SU-DHL-6 (cell line): ENCODE data around the gene IGF2.

ENCODE experiments used
- H2AFZ ChIP-seq: fragments of 200-600 bp; sonication (generic); 2 replicates; pipeline ENCODE4 v1.6.1; 2014; ENCODE audit warnings: low read depth, mild to moderate bottlenecking, moderate library complexity, mixed read lengths, antibody characterized with exemption, low read length; ENCODE audit not compliant: severe bottlenecking
- H3F3A ChIP-seq: fragments of 200-600 bp; shearing (Covaris generic); 2 replicates; pipeline ENCODE4 v1.6.0; 2016; ENCODE audit warnings: antibody characterized with exemption, mild to moderate bottlenecking; ENCODE audit not compliant: insufficient read depth
- H3K27ac ChIP-seq: fragments of 200-600 bp; sonication (generic); 2 replicates; pipeline ENCODE4 v1.5.1; 2016; ENCODE audit warnings: low read depth, mild to moderate bottlenecking, low read length, moderate library complexity, mixed read lengths
- H3K27me3 ChIP-seq: fragments of 200-600 bp; sonication (generic), shearing (Covaris generic); 2 replicates; pipeline ENCODE4 v1.6.0; 2014; ENCODE audit warnings: mild to moderate bottlenecking, low read length
- H3K36me3 ChIP-seq: fragments of 200-600 bp; sonication (generic); 2 replicates; pipeline ENCODE4 v1.6.1; 2014; ENCODE audit warnings: mild to moderate bottlenecking, low read length, mixed read lengths
- H3K4me2 ChIP-seq: fragments of 300-600, 200-600 bp; shearing (Covaris generic), sonication (generic); 2 replicates; pipeline ENCODE4 v1.6.0; 2014; ENCODE audit warnings: low read length, low read depth, mild to moderate bottlenecking; ENCODE audit not compliant: poor library complexity, severe bottlenecking
- H3K4me3 ChIP-seq: fragments of 200-600 bp; sonication (generic); 2 replicates; pipeline ENCODE4 v1.5.1; 2014; ENCODE audit warnings: antibody characterized with exemption, low read length, mild to moderate bottlenecking, mixed read lengths; ENCODE audit not compliant: insufficient read depth, poor library complexity, severe bottlenecking
- H3K79me2 ChIP-seq: fragments of 200-600 bp; sonication (generic); 2 replicates; pipeline ENCODE4 v1.6.1; 2014; ENCODE audit warnings: mild to moderate bottlenecking, low read length, moderate library complexity; ENCODE audit not compliant: insufficient read depth
- H3K9ac ChIP-seq: fragments of 200-600 bp; sonication (generic); 2 replicates; pipeline ENCODE4 v1.7.0; 2014; ENCODE audit warnings: mild to moderate bottlenecking, low read length
- H3K9me2 ChIP-seq: fragments of 200-600 bp; sonication (generic); replicated peaks from 2 replicates; pipeline ENCODE4 v1.6.1; 2014; ENCODE audit warnings: low read length; ENCODE audit not compliant: insufficient read depth
- H3K9me3 ChIP-seq: fragments of 200-600 bp; sonication (generic); 2 replicates; pipeline ENCODE4 v1.6.1; 2014; ENCODE audit warnings: low read length, mixed read lengths; ENCODE audit not compliant: insufficient read depth
- H4K20me1 ChIP-seq: fragments of 200-600 bp; sonication (generic); 2 replicates; pipeline ENCODE4 v1.6.1; 2014; ENCODE audit warnings: low read depth, mild to moderate bottlenecking, antibody characterized with exemption, low read length, moderate library complexity, mixed read lengths
- CTCF ChIP-seq: fragments of 200-600 bp; sonication (generic); IDR thresholded peaks from one replicate; pipeline ENCODE4 v1.5.1; 2017; ENCODE audit warnings: antibody characterized with exemption, mild to moderate bottlenecking, low read length, moderate library complexity; ENCODE audit not compliant: insufficient read depth, poor library complexity, severe bottlenecking
- EZH2phosphoT487 ChIP-seq: fragments of 200-600 bp; sonication (generic), shearing (Covaris generic); conservative IDR thresholded peaks from 2 replicates; pipeline ENCODE4 v1.6.1; 2018; ENCODE audit warnings: mild to moderate bottlenecking, antibody characterized with exemption, low read length, moderate library complexity, mixed read lengths

Gene IGF2

GRCh38 chr11:2095542-2095941 lies 43.6 kb downstream of the IGF2 start:
- H3F3A ChIP-seq = no peaks in the 10 kb centered on the region
- no peaks in the 10 kb centered on the region for H4K20me1 ChIP-seq
- TF ChIP-seq EZH2phosphoT487 (no peak), CTCF (no peak)
- no peaks in the 10 kb centered on the region for H3K79me2 ChIP-seq
- no peak overlapping the region for H3K27ac ChIP-seq
- no peaks in the 10 kb centered on the region for H3K36me3 ChIP-seq
- H3K9ac ChIP-seq = no peak overlapping the region
- no peak overlapping the region for H3K4me3 ChIP-seq
- no peak overlapping the region for H2AFZ ChIP-seq
- no peaks in the 10 kb centered on the region for H3K9me2 ChIP-seq
- H3K27me3 ChIP-seq = no peaks in the 10 kb centered on the region
- no peaks in the 10 kb centered on the region for H3K9me3 ChIP-seq
- H3K4me2 ChIP-seq = no peak overlapping the region

GRCh38 chr11:2095198-2095520 lies 44.0 kb downstream of the IGF2 start:
- no peak overlapping the region for H3K27ac ChIP-seq
- no peaks in the 10 kb centered on the region for H3K9me3 ChIP-seq
- no peak overlapping the region for H3K4me2 ChIP-seq
- no peak overlapping the region for H3K4me3 ChIP-seq
- no peaks in the 10 kb centered on the region for H3K79me2 ChIP-seq
- H3F3A ChIP-seq = no peaks in the 10 kb centered on the region
- no peaks in the 10 kb centered on the region for H4K20me1 ChIP-seq
- no peak overlapping the region for H2AFZ ChIP-seq
- no peaks in the 10 kb centered on the region for H3K27me3 ChIP-seq
- TF ChIP-seq EZH2phosphoT487 = no peak
- TF ChIP-seq CTCF = no peak
- H3K36me3 ChIP-seq = no peaks in the 10 kb centered on the region
- H3K9ac ChIP-seq = no peak overlapping the region
- H3K9me2 ChIP-seq = no peaks in the 10 kb centered on the region

GRCh38 chr11:2094354-2095197 lies 44.6 kb downstream of the IGF2 start:
- no peaks in the 10 kb centered on the region for H4K20me1 ChIP-seq
- no peaks in the 10 kb centered on the region for H3F3A ChIP-seq
- no peak overlapping the region for H3K4me2 ChIP-seq
- no peaks in the 10 kb centered on the region for H3K79me2 ChIP-seq
- H3K9me3 ChIP-seq = no peaks in the 10 kb centered on the region
- no peaks in the 10 kb centered on the region for H3K27me3 ChIP-seq
- no peak overlapping the region for H2AFZ ChIP-seq
- TF ChIP-seq EZH2phosphoT487 (no peak), CTCF (no peak)
- H3K9me2 ChIP-seq = no peaks in the 10 kb centered on the region
- H3K27ac ChIP-seq = no peak overlapping the region
- H3K4me3 ChIP-seq = no peak overlapping the region
- H3K36me3 ChIP-seq = no peaks in the 10 kb centered on the region
- H3K9ac ChIP-seq = no peak overlapping the region
